GM18508 (cell line): Measurements from ENCODE around the gene NHERF2.
"Not testable (repeated sequence)": the region's sequence is repeated elsewhere in the genome, so short reads cannot be mapped to it uniquely, and the experiment has no call there.

ENCODE experiments used
- ATAC-seq: cut with Tn5 transposase; IDR thresholded peaks from one replicate; pipeline ENCODE4 v1.9.1; 2021; ENCODE audit warnings: moderate number of reproducible peaks; ENCODE audit not compliant: insufficient read depth, unreplicated experiment

NHERF2 gene

GRCh38 chr16:2025251-2025650, 1.5 kb upstream of the NHERF2 start:
- no peak for ATAC-seq

GRCh38 chr16:2025878-2026460, 733 bp upstream of the NHERF2 start:
- no peak for ATAC-seq

DNA sequence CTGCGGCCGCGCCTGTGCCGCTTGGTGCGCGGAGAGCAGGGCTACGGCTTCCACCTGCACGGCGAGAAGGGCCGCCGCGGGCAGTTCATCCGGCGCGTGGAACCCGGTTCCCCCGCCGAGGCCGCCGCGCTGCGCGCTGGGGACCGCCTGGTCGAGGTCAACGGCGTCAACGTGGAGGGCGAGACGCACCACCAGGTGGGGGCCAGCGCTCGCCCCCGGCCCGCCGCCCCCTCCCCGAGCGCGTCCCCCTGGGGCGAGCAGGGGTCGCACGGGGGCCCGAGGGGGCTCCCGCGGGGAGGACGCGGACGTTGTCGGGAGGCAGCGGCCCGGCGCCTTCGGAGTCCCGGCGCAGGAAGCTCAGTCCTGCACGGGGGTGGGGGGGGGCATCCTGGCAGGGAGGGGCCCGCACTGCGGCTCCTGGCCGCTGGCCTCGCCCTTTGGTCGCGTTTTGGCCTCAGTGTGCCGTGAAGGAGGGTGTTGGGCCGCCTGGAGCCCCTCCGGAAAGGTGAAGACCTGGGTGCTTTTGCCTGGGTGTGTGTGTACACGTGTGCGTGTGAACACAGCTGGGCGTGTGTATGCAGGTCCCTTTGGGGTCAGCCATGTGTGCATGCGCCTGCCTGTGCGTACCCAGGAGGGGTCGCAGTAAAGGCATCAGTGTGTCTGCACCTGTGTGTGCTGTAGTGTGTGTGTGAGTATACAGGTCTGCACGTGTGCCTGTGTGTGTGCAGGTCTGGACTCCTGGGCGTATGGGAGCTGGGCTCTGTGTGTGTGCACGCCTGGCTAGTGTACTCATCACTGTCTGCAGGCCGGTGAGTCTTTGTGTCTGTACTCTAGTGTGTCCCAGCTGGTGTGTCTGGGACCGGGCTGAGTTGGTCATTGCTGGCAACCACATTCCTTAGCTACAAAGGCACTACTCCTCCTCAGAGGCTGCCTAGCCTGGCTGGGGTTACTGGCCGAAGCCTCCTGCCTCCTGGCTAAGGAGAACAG, 615 bp downstream of the NHERF2 start:
- ATAC-seq, result no peak

GRCh38 chr16:2028146-2028545, 1.4 kb downstream of the NHERF2 start:
- no peak for ATAC-seq

GRCh38 chr16:2028620-2029220, 2.0 kb downstream of the NHERF2 start:
- no peak for ATAC-seq

DNA sequence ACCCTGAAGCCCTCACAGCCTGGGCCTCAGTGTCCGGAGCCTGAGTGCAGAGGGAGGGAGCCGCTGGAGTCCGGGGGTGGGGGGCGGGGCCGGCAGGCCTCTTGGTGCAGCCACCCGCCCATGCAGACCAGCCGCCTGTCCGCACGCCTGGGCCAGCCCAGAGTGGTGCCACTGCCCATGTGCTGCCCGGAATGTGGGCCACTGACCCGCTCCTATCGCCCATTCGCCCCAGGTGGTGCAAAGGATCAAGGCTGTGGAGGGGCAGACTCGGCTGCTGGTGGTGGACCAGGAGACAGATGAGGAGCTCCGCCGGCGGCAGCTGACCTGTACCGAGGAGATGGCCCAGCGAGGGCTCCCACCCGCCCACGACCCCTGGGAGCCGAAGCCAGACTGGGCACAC, 2.6 kb downstream of the NHERF2 start:
- no peak for ATAC-seq

GRCh38 chr16:2030036-2030435, 3.3 kb downstream of the NHERF2 start:
- ATAC-seq, result no peak

DNA sequence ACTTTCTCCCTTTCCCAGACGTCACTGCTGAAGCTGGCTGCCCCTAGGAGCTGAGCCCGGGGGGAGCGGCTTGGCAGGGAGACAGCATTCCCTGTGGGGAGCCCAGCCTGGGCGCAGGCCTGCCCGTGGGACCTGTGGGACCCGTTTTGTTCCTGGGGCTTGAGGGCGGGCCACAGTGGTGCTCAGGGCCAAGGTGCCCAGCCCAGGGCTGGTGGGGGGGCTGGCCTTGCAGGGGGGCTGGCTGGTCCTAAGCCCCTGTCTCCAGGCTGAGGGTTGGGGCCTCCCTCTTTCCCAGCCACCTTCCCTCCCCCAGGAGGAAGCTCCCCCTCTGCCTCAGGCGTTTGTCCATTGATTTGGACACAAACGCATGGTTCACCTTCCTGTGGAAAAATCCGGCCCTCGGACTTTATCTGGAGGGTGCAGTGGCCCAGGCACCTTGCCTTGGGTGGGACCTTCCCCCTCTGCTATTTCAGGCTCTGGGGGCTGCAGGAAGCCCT, 4.4 kb downstream of the NHERF2 start:
- ATAC-seq, result no peak

- ATAC-seq, result no peak
Observed at GRCh38 chr16:2032285-2033056, 5.8 kb downstream of the NHERF2 start.

- ATAC-seq, result no peak
Observed at GRCh38 chr16:2033057-2033908, 6.6 kb downstream of the NHERF2 start.

DNA sequence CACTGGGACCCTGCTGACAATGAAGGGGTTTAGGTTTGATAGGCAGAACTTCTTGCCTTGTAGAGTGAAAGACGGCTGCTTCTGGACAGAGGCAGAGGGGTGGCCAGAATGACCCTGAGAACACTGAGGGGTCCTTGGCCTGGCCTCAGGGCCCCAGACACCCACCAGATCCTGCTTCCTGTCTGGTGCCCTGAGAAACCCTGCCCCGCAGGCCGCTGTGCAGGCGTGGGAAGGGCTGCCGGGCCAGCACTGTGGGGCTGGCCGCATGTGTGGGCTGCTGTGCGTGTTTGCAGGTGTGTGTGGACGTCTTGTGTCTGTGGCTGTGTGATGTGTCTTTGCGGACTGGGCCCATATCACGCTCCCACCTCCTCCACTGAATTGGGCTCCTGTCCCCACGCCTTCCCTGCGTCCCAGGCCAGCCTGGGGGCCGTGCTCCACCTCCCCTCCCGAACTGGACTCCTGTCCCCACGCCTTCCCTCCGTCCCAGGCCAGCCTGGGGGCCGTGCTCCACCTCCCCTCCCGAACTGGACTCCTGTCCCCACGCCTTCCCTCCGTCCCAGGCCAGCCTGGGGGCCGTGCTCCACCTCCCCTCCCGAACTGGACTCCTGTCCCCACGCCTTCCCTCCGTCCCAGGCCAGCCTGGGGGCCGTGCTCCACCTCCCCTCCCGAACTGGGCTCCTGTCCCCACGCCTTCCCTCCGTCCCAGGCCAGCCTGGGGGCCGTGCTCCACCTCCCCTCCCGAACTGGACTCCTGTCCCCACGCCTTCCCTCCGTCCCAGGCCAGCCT, 7.4 kb downstream of the NHERF2 start:
- not testable (repeated sequence) for ATAC-seq

- no peak for ATAC-seq
Observed at GRCh38 chr16:2034696-2035430, 8.2 kb downstream of the NHERF2 start.

GRCh38 chr16:2035431-2036199, 8.9 kb downstream of the NHERF2 start:
- ATAC-seq, result no peak

- ATAC-seq, result no peak
Observed at GRCh38 chr16:2036200-2036966, 9.7 kb downstream of the NHERF2 start.

DNA sequence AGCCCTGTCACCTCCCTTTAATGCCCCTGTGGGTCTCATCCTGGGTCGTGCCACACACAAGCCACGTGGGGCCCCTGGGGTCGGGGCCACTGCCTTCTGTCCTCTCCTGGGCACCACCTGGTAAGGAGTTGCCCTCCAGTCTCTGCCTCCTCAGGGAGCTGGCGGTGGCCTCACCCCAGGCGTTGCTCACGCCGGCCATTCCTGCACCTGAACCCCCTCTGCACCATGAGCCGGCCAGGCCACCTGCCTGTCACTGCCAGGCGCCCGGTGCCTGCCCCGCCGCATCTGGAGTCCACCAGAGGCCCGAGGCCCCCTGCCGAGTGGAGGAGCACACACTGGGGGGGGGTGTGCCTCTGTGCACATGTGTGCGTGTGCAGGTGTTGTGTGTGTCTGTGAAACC, 10.4 kb downstream of the NHERF2 start:
- ATAC-seq, result no peak

DNA sequence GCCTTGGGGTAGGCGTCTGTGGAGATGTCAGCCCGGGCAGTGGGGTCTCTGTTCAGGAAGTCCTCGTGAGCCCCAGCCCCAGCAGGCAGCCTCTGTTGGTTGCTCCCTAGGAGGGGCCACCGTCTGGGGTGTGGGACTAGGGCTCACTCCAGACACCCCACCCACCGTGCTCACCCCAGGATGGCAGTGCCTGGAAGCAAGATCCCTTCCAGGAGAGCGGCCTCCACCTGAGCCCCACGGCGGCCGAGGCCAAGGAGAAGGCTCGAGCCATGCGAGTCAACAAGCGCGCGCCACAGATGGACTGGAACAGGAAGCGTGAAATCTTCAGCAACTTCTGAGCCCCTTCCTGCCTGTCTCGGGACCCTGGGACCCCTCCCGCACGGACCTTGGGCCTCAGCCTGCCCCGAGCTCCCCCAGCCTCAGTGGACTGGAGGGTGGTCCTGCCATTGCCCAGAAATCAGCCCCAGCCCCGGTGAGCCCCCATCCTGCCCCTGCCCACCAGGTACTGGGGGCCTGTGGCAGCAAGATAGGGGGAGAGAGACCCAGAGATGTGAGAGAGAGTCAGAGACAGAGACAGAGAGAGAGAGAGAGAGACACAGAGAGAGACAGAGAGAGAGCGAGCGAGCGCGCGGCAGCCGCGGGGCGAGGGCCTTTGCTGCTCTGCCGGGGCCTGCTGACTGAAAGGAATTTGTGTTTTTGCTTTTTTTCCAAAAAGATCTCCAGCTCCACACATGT, 11.1 kb downstream of the NHERF2 start:
- ATAC-seq, result no peak
